NCI-H1092 (cell line): Measurements from ENCODE around the gene CUX1.
"Not testable (repeated sequence)": the region's sequence is repeated elsewhere in the genome, so short reads cannot be mapped to it uniquely, and the experiment has no call there.

Experiments used
- DNase-seq: peaks from one replicate; lab custom pipeline; 2025; lab: John Stamatoyannopoulos, UW

The CUX1 gene

GRCh38 chr7:101817471-101818286, at the start of gene CUX1:
CUX1 (plus strand) TSS chr7:101817626; CDS start chr7:101817640, 14 bp downstream.
- DNase-seq = no peak

- no peak for DNase-seq
Measured at GRCh38 chr7:101768280-101768679, 49.1 kb upstream of the CUX1 start.

- DNase-seq = no peak
Measured at GRCh38 chr7:101770466-101770865, 47.0 kb upstream of the CUX1 start.

- DNase-seq = no peak
Measured at GRCh38 chr7:101772508-101773211, 44.8 kb upstream of the CUX1 start.

- no peak for DNase-seq
Measured at GRCh38 chr7:101775181-101775580, 42.2 kb upstream of the CUX1 start.

GRCh38 chr7:101778026-101778580, 39.3 kb upstream of the CUX1 start:
- DNase-seq = no peak

GRCh38 chr7:101779267-101779666, 38.2 kb upstream of the CUX1 start:
- no peak for DNase-seq

- DNase-seq = no peak
Measured at GRCh38 chr7:101780281-101780680, 37.1 kb upstream of the CUX1 start.

GRCh38 chr7:101781439-101781838, 36.0 kb upstream of the CUX1 start:
- no peak for DNase-seq

- DNase-seq = no peak
Measured at GRCh38 chr7:101782476-101782875, 35.0 kb upstream of the CUX1 start.

- no peak for DNase-seq
Measured at GRCh38 chr7:101782896-101783295, 34.5 kb upstream of the CUX1 start.

- DNase-seq = no peak
Measured at GRCh38 chr7:101783381-101784181, 33.8 kb upstream of the CUX1 start.

- DNase-seq = no peak
Measured at GRCh38 chr7:101784292-101785127, 32.9 kb upstream of the CUX1 start.

GRCh38 chr7:101787864-101788263, 29.6 kb upstream of the CUX1 start:
- no peak for DNase-seq

- DNase-seq = no peak
Measured at GRCh38 chr7:101788517-101788916, 28.9 kb upstream of the CUX1 start.

- no peak for DNase-seq
Measured at GRCh38 chr7:101790566-101791293, 26.7 kb upstream of the CUX1 start.

GRCh38 chr7:101792051-101792681, 25.3 kb upstream of the CUX1 start:
- DNase-seq = no peak

GRCh38 chr7:101792682-101793071, 24.7 kb upstream of the CUX1 start:
- not testable (repeated sequence) for DNase-seq

GRCh38 chr7:101795461-101795860, 22.0 kb upstream of the CUX1 start:
- no peak for DNase-seq

GRCh38 chr7:101798173-101798572, 19.3 kb upstream of the CUX1 start:
- not testable (repeated sequence) for DNase-seq
